Pancreas (tissue), 10 donors: ENCODE data around the gene MRTFB. TPM values are rescaled to one million over a fixed set of nuclear protein-coding genes. Genes with fewer than 3 reads are reported as not detected.

Experiments used
- ATAC-seq, 4 donors: fragments of 200-7000 bp; cut with Tn5 transposase; one replicate each; pipeline versions ENCODE4 v1.8.0 to v1.9.1; 2020; ENCODE audit warnings: mild to moderate bottlenecking in 4 of 4, moderate library complexity in 4 of 4
- DNase-seq, 6 donors: peaks; one replicate each; pipeline ENCODE4 v3.0.0-alpha.2; 2020
- FAIRE-seq: peaks from 2 replicates; lab custom pipeline; 2012; peaks lifted over from hg19 to GRCh38; lab: Jason Lieb, UNC
- H3K27ac ChIP-seq, 4 donors: fragments of 200-600 bp; sonication (generic); 1 replicate in 3 of 4; 2 replicates in 1 of 4; pipeline versions ENCODE4 v1.5.0 to v1.8.0; 2020
- H3K27me3 ChIP-seq, 4 donors: fragments of 200-600 bp; one replicate each; pipeline ENCODE4 v1.8.0; 2021
- H3K36me3 ChIP-seq, 3 donors: fragments of 200-600 bp; sonication (generic) in 1 of 3; one replicate each; pipeline versions ENCODE4 v1.5.0 to v1.8.0; 2020 to 2021
- H3K4me1 ChIP-seq, 3 donors: fragments of 200-600 bp; one replicate each; pipeline ENCODE4 v1.8.0; 2021
- H3K4me3 ChIP-seq, 4 donors: fragments of 200-600 bp; sonication (generic) in 2 of 4; one replicate each; pipeline versions ENCODE4 v1.5.0 to v1.8.0; 2020 to 2021
- H3K9me3 ChIP-seq, 4 donors: fragments of 200-600 bp; one replicate each; pipeline ENCODE4 v1.8.0; 2021
- CTCF ChIP-seq, 4 donors: fragments of 200-600 bp; sonication (generic) in 3 of 4; IDR thresholded peaks; one replicate each; pipeline versions ENCODE4 v1.5.0 to v1.8.0; 2021; ENCODE audit warnings: antibody characterized with exemption in 4 of 4
- WGBS, 2 donors: extraction: QIAGEN DNeasy Blood & Tissue Kit; methylation state at CpG; one replicate each; pipeline ENCODE4 v1.1.7; 2013; 5-methylcytosine and 5-hydroxymethylcytosine counted together
- intact Hi-C, 3 donors: fragments of 100-400 bp; cut with DNase I; formaldehyde crosslinking; loops; one replicate each; pipeline versions ENCODE4 v1.11.1 to v1.14.2; 2022
- polyA plus RNA-seq, 2 donors: library from polyadenylated mRNA; stranded (reverse); fragments of 200-250 nt; gene quantifications; one replicate each; pipeline ENCODE4 v1.2.3, GENCODE V29; 2013
- total RNA-seq, 6 donors: library from RNA; stranded (reverse); fragmentation: NEBNext Ultra II Directional in 4 of 6; extraction: Animal tissue kit (Norgen Biotek cat#: 25700) in 4 of 6; gene quantifications; one replicate each; pipeline versions ENCODE4 v1.2.1 to v1.2.4, GENCODE V29; 2021 to 2023
- donor health status: healthy with polysubstance abuse.
- donor health status: DM: no; HTN: no; CAD: no; lungs with moderate emphysema.
- donor health status: DM: no; HTN: no; CAD: no.
- donor health status: control.
- donor health status: control.
- donor health status: Bipolar disorder and iron deficiency.
- donor health status: DM: yes; HTN: yes; CAD: no.
- donor health status: DM: no; HTN: no; CAD: no.
- donor health status: DM: no; HTN: no; CAD: no.
- donor health status: DM: yes; HTN: yes; CAD: no.

Gene MRTFB
- total and polyA plus RNA-seq, 8 donors: 8.7 to 36.6 (median 24.4) TPM

GRCh38 chr16:14125000-14125681 lies 54.0 kb downstream of the MRTFB start:
- no peak for TF ChIP-seq CTCF (IDR thresholded peaks at IDR 0.05)
- 56 to 61% methylated on average over 5 of the region's 5 CpGs for whole genome bisulfite sequencing, 2 donors
- FAIRE-seq (no peak), ATAC-seq (peak in 3 of 4 donors; percentile 54 to 65 (median 63)), DNase-seq (no peak)
- no peak overlapping the region for H3K4me3 ChIP-seq
- no peak overlapping the region for H3K27ac ChIP-seq
- no peaks in the 10 kb centered on the region for H3K36me3 ChIP-seq
- H3K9me3 ChIP-seq: no peaks in the 10 kb centered on the region
- H3K4me1 ChIP-seq: peaks cover 5 to 10% (median 8%) of the 10 kb centered on the region in 3 donors
- intact Hi-C loops: no loop called here
- no peaks in the 10 kb centered on the region for H3K27me3 ChIP-seq

GRCh38 chr16:14125708-14126107 lies 54.6 kb downstream of the MRTFB start:
- DNase-seq: no peak
- H3K4me3 ChIP-seq: no peak overlapping the region
- peaks cover 5 to 10% (median 8%) of the 10 kb centered on the region in 3 donors for H3K4me1 ChIP-seq
- 56 to 58% methylated on average over 3 of the region's 3 CpGs for WGBS, 2 donors
- no peaks in the 10 kb centered on the region for H3K27me3 ChIP-seq
- no peaks in the 10 kb centered on the region for H3K36me3 ChIP-seq
- H3K27ac ChIP-seq: no peak overlapping the region
- intact Hi-C loops: no loop called here
- FAIRE-seq: no peak
- H3K9me3 ChIP-seq: no peaks in the 10 kb centered on the region
- ATAC-seq: no peak
- TF ChIP-seq CTCF (IDR thresholded peaks at IDR 0.05): no peak

GRCh38 chr16:14128097-14128496 lies 57.0 kb downstream of the MRTFB start:
- Histone ChIP-seq H3K9me3 (no peaks in the 10 kb centered on the region), H3K36me3 (no peaks in the 10 kb centered on the region), H3K4me3 (no peak overlapping the region), H3K27ac (no peak overlapping the region), H3K27me3 (no peaks in the 10 kb centered on the region), H3K4me1 (peaks cover 5 to 20% (median 10%) of the 10 kb centered on the region in 3 donors)
- TF ChIP-seq CTCF (IDR thresholded peaks at IDR 0.05): no peak
- 94% methylated on average over 5 of the region's 5 CpGs for WGBS, 2 donors
- FAIRE-seq (no peak), ATAC-seq (no peak), DNase-seq (no peak)
- intact Hi-C loops: no loop called here

- ATAC-seq: no peak
- no peak for TF ChIP-seq CTCF (IDR thresholded peaks at IDR 0.05)
- Histone ChIP-seq H3K4me1 (peaks cover 5 to 26% (median 10%) of the 10 kb centered on the region in 3 donors), H3K9me3 (no peaks in the 10 kb centered on the region), H3K4me3 (no peak overlapping the region), H3K27ac (no peak overlapping the region), H3K27me3 (no peaks in the 10 kb centered on the region), H3K36me3 (no peaks in the 10 kb centered on the region)
- FAIRE-seq: no peak
- 96 to 97% methylated on average over 5 of the region's 5 CpGs for WGBS, 2 donors
- DNase-seq: no peak
- intact Hi-C loops: no loop called here
Measured at GRCh38 chr16:14129502-14129901, 58.4 kb downstream of the MRTFB start.
